22Rv1 (cell line): ENCODE data around the gene BBS10.

ENCODE experiments used
- CTCF ChIP-seq: fragments of 450-650 bp; IDR thresholded peaks from 2 replicates; pipeline ENCODE4 v1.5.1; 2017; ENCODE audit warnings: mild to moderate bottlenecking
- ZFX ChIP-seq: fragments of 450-650 bp; IDR thresholded peaks from 2 replicates; pipeline ENCODE4 v1.6.1; 2017; ENCODE audit warnings: antibody characterized with exemption, borderline replicate concordance

GRCh38 chr12:76383988-76384387 lies 35.8 kb upstream of the BBS10 start:
- TF ChIP-seq CTCF (no peak), ZFX (no peak)
